ENCODE data around the gene GRSF1.

GRSF1 gene

DNA sequence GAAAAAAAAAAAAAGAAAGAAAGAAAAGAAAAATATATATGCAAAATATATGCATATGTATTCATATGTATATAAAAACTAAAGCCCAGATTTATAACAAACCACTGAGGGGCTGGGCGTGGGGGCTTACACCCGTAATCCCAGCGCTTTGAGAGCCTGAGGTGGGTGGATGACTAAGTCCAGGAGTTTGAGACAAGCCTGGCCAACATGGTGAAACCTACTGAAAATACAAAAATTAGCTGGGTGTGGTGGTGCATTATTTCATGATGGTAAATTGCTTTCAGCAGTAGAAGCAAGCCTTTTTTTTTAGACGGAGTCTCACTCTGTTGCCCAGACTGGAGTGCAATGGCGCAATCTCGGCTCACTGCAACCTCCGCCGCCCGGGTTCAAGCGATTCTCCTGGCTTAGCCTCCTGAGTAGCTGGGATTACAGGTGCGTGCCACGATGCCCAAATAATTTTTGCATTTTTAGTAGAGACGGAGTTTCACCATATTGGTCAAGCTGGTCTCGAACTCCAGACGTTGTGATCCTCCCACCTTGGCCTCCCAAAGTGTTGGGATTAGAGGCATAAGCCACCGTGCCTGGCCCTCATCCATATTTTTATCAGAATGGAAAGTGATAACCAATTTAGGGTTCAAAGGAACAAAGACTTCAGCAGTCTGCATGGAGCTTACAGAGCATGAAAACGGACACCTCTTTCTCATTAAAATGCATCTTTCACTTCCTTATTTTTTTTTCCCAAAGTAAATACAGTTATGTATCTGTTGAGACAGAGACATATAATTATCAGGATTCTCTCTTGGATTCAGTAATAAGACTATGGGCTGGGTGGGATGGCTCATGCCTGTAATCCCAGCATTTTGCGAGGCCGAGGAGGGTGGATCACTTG is 34.8 kb upstream of the GRSF1 start:
- no peak for TF ChIP-seq CEBPB (IDR thresholded peaks at IDR 0.05)
- TF ChIP-seq EGR1 (IDR thresholded peaks at IDR 0.05) = no peak
- no peak for TF ChIP-seq RAD21 (IDR thresholded peaks at IDR 0.05; ENCODE audit: low read depth)
- TF ChIP-seq TEAD4 (IDR thresholded peaks at IDR 0.05) = no peak
- no peak for TF ChIP-seq FOXM1 (IDR thresholded peaks at IDR 0.05; ENCODE audit: borderline replicate concordance, low read depth)
- TF ChIP-seq TAF1 (IDR thresholded peaks at IDR 0.05; ENCODE audit: low read depth) = no peak
- TF ChIP-seq, protein P1, sequence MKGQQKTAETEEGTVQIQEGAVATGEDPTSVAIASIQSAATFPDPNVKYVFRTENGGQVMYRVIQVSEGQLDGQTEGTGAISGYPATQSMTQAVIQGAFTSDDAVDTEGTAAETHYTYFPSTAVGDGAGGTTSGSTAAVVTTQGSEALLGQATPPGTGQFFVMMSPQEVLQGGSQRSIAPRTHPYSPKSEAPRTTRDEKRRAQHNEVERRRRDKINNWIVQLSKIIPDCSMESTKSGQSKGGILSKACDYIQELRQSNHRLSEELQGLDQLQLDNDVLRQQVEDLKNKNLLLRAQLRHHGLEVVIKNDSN (IDR thresholded peaks at IDR 0.05) = no peak
- no peak for TF ChIP-seq NFIC (IDR thresholded peaks at IDR 0.05)
- TF ChIP-seq, protein P2, sequence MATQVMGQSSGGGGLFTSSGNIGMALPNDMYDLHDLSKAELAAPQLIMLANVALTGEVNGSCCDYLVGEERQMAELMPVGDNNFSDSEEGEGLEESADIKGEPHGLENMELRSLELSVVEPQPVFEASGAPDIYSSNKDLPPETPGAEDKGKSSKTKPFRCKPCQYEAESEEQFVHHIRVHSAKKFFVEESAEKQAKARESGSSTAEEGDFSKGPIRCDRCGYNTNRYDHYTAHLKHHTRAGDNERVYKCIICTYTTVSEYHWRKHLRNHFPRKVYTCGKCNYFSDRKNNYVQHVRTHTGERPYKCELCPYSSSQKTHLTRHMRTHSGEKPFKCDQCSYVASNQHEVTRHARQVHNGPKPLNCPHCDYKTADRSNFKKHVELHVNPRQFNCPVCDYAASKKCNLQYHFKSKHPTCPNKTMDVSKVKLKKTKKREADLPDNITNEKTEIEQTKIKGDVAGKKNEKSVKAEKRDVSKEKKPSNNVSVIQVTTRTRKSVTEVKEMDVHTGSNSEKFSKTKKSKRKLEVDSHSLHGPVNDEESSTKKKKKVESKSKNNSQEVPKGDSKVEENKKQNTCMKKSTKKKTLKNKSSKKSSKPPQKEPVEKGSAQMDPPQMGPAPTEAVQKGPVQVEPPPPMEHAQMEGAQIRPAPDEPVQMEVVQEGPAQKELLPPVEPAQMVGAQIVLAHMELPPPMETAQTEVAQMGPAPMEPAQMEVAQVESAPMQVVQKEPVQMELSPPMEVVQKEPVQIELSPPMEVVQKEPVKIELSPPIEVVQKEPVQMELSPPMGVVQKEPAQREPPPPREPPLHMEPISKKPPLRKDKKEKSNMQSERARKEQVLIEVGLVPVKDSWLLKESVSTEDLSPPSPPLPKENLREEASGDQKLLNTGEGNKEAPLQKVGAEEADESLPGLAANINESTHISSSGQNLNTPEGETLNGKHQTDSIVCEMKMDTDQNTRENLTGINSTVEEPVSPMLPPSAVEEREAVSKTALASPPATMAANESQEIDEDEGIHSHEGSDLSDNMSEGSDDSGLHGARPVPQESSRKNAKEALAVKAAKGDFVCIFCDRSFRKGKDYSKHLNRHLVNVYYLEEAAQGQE (IDR thresholded peaks at IDR 0.05; ENCODE audit: low read depth) = no peak
- TF ChIP-seq, protein P3, sequence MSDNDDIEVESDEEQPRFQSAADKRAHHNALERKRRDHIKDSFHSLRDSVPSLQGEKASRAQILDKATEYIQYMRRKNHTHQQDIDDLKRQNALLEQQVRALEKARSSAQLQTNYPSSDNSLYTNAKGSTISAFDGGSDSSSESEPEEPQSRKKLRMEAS (IDR thresholded peaks at IDR 0.05) = no peak
- no peak for TF ChIP-seq TCF12 (IDR thresholded peaks at IDR 0.05; ENCODE audit: low read depth)
- TF ChIP-seq CREB1 (IDR thresholded peaks at IDR 0.05; ENCODE audit: low read depth) = no peak

DNA sequence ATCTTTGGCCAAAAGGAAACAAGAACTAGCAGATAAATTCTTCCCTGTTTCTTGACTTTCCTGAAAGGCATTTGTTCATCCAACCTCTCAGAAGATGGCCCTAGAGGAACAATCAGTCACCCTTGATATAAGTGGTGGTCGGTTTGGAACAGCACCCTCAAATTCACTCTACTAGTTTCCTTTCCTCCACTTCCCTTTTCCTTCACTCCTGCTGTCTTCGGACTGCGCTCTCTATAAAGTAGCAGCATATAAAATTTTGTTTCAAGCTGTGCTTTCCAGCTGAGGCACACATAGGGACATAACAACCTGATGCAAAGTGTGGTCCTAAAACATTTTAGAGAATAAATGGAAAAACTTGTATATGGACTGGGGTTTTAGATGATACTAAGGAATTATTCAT is 33.5 kb upstream of the GRSF1 start:
- TF ChIP-seq, protein P3 (IDR thresholded peaks at IDR 0.05) = no peak
- TF ChIP-seq NFIC (IDR thresholded peaks at IDR 0.05) = no peak
- TF ChIP-seq RAD21 (IDR thresholded peaks at IDR 0.05; ENCODE audit: low read depth) = no peak
- no peak for TF ChIP-seq EGR1 (IDR thresholded peaks at IDR 0.05)
- no peak for TF ChIP-seq EP300 (IDR thresholded peaks at IDR 0.05; ENCODE audit: borderline replicate concordance)
- no peak for TF ChIP-seq FOXM1 (IDR thresholded peaks at IDR 0.05; ENCODE audit: borderline replicate concordance, low read depth)
- TF ChIP-seq TAF1 (IDR thresholded peaks at IDR 0.05; ENCODE audit: low read depth) = no peak
- no peak for TF ChIP-seq CEBPB (IDR thresholded peaks at IDR 0.05)
- TF ChIP-seq YY1 (IDR thresholded peaks at IDR 0.05; ENCODE audit: low read depth) = no peak
- no peak for TF ChIP-seq TCF12 (IDR thresholded peaks at IDR 0.05; ENCODE audit: low read depth)
- TF ChIP-seq CREB1 (IDR thresholded peaks at IDR 0.05; ENCODE audit: low read depth) = no peak
- TF ChIP-seq TEAD4 (IDR thresholded peaks at IDR 0.05) = no peak
- TF ChIP-seq, protein P1 (IDR thresholded peaks at IDR 0.05) = no peak
- TF ChIP-seq, protein P2 (IDR thresholded peaks at IDR 0.05; ENCODE audit: low read depth) = no peak
- TF ChIP-seq ZBTB7A (IDR thresholded peaks at IDR 0.05; ENCODE audit: low read depth) = no peak

DNA sequence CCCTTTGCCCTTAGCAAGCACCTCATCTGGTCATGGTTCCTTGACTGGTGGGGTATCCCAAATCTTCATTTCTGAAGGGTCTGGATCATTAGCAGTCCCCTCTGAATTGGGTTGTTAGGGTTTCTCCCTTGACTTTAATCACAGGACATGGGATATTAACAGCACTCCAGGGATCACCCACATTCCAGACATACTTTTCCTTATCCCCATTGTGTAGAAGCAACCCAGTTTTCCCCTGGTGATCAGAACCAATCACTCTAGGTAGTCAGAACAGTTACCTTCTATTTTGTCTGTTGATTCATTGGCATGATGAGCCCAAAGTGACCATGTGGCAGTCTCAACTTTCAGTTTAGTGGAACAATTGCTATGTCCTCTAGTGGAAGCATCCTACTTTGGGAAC is 29.1 kb upstream of the GRSF1 start:
- no peak for TF ChIP-seq TCF12 (IDR thresholded peaks at IDR 0.05; ENCODE audit: low read depth)
- TF ChIP-seq CREB1 (IDR thresholded peaks at IDR 0.05; ENCODE audit: low read depth) = no peak
- TF ChIP-seq YY1 (IDR thresholded peaks at IDR 0.05; ENCODE audit: low read depth) = no peak
- TF ChIP-seq FOXM1 (IDR thresholded peaks at IDR 0.05; ENCODE audit: borderline replicate concordance, low read depth) = no peak
- no peak for TF ChIP-seq NFIC (IDR thresholded peaks at IDR 0.05)
- no peak for TF ChIP-seq CEBPB (IDR thresholded peaks at IDR 0.05)
- TF ChIP-seq EGR1 (IDR thresholded peaks at IDR 0.05) = no peak
- TF ChIP-seq, protein P3 (IDR thresholded peaks at IDR 0.05) = no peak
- TF ChIP-seq, protein P2 (IDR thresholded peaks at IDR 0.05; ENCODE audit: low read depth) = no peak
- TF ChIP-seq TAF1 (IDR thresholded peaks at IDR 0.05; ENCODE audit: low read depth) = no peak
- TF ChIP-seq EP300 (IDR thresholded peaks at IDR 0.05; ENCODE audit: borderline replicate concordance) = no peak
- no peak for TF ChIP-seq RAD21 (IDR thresholded peaks at IDR 0.05; ENCODE audit: low read depth)
- TF ChIP-seq, protein P1 (IDR thresholded peaks at IDR 0.05) = no peak
- TF ChIP-seq TEAD4 (IDR thresholded peaks at IDR 0.05) = no peak
- TF ChIP-seq ZBTB7A (IDR thresholded peaks at IDR 0.05; ENCODE audit: low read depth) = no peak
